ENCODE measurements around the gene HNRNPA2B1.

HNRNPA2B1 gene

GRCh38 chr7:26145238-26145637 lies 55.3 kb downstream of the HNRNPA2B1 start:
- DNase-seq: no peak
- no peaks in the 10 kb centered on the region for H3K4me1 ChIP-seq
- peaks cover 5% of the 10 kb centered on the region; the same call in 1 of the 2 replicates for H3K27me3 ChIP-seq
- no peak overlapping the region for H3K4me3 ChIP-seq (ENCODE audit: low read depth, low read length)
- H3K36me3 ChIP-seq: no peaks in the 10 kb centered on the region
- TF ChIP-seq CTCF (IDR thresholded peaks at IDR 0.05; ENCODE audit: low read depth, low read length): no peak
- no peaks in the 10 kb centered on the region for H3K9me3 ChIP-seq

DNA sequence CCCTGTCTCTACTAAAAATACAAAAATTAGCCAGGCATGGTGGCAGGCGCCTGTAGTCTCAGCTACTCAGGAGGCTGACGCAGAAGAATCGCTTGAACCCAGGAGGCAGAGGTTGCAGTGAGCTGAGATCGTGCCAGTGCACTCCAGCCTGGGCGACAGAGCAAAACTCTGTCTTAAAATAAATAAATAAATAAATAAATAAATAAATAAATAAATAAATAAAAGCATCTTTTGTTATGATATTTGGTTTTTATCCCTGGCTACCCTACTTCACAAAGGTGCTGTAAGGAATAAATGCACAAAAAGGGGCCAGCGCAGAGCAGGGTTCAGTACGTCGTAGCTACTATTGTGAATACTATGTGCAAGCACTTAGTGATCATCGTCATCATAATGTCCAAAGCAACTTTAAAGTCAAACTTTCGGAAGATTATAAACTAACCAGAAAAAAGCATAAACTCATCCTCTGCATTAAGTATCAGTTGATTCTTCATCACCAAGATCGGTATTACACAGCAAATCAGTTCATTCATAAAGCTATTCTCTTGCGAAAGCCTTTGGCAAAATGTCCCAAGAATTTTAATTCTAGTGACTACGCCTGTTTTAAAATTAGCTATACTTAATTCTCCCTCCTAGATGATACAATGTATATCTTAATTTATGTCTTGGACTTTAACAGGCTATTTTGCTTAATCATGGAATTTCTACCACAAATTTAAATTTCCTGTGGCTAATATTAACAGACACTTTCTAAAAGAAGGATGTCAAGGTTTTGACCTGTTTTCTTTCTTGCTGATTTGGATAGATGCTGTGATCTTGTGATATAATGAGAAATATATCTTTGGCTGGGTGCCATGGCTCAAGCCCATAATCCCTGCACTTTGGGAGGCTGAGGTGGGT lies 56.1 kb downstream of the HNRNPA2B1 start:
- H3K27me3 ChIP-seq: 0 out of 2 replicates have a peak, but pooled peaks cover 2% of the 10 kb centered on the region
- no peak for TF ChIP-seq CTCF (IDR thresholded peaks at IDR 0.05; ENCODE audit: low read depth, low read length)
- no peaks in the 10 kb centered on the region for H3K4me1 ChIP-seq

GRCh38 chr7:26143298-26144048 lies 57.1 kb downstream of the HNRNPA2B1 start:
- DNase-seq: no peak
- Histone ChIP-seq H3K4me1 (no peaks in the 10 kb centered on the region), H3K36me3 (no peaks in the 10 kb centered on the region), H3K4me3 (ENCODE audit: low read depth, low read length) (no peak overlapping the region), H3K27me3 (0 out of 2 replicates have a peak, but pooled peaks cover 2% of the 10 kb centered on the region), H3K9me3 (no peaks in the 10 kb centered on the region)
- no peak for TF ChIP-seq CTCF (IDR thresholded peaks at IDR 0.05; ENCODE audit: low read depth, low read length)

More for the DNA sequence above, 56.1 kb downstream of the HNRNPA2B1 start:
- no peak overlapping the region for H3K4me3 ChIP-seq (ENCODE audit: low read depth, low read length)
- no peaks in the 10 kb centered on the region for H3K36me3 ChIP-seq
- H3K9me3 ChIP-seq: no peaks in the 10 kb centered on the region
- DNase-seq: no peak

DNA sequence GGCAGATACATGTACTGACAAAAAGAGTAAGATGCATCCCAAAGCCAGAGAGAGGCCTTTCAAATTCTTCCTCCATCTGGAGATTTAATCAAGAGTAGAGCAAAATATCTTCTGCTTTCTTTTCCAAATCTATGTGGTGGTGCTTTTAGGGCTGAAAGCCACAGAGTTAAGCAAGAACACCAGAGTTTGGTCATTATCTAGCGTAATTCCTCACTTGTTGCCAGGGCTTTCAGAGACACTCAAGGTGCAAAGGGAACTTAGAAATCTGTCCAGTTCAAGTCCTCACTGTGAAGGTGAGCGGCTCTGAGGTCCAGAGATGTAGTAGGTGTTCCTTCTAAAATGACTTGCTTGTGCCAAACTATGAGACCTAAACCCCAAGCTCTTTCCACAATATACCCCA lies 59.5 kb downstream of the HNRNPA2B1 start:
- DNase-seq: no peak
- peaks cover 5% of the 10 kb centered on the region; the same call in 1 of the 2 replicates for H3K27me3 ChIP-seq
- no peak for TF ChIP-seq CTCF (IDR thresholded peaks at IDR 0.05; ENCODE audit: low read depth, low read length)

DNA sequence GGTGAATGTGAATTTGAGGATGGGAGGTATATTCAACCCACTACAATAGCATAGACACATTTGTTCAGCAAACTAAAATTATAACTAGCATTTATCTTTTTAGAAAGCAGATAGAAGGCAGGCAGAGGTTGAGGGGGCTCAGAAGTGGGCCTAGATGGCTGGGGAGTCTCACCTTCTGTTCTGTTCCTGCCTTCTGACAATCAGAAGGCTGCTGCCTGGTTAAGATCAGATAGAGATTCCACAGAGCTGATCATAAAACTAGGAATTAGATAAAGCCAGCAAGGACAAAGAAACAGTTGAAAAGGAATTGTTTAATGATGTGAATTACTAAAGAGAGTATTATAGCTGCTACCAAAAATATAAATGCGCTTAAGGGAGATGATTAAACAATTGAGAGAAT lies 60.2 kb downstream of the HNRNPA2B1 start:
- no peaks in the 10 kb centered on the region for H3K4me1 ChIP-seq
- peaks cover 5% of the 10 kb centered on the region; the same call in 1 of the 2 replicates for H3K27me3 ChIP-seq
- TF ChIP-seq CTCF (IDR thresholded peaks at IDR 0.05; ENCODE audit: low read depth, low read length): no peak
- H3K4me3 ChIP-seq (ENCODE audit: low read depth, low read length): no peak overlapping the region
- DNase-seq: no peak
- H3K36me3 ChIP-seq: no peaks in the 10 kb centered on the region
- no peaks in the 10 kb centered on the region for H3K9me3 ChIP-seq

More for the DNA sequence above, 59.5 kb downstream of the HNRNPA2B1 start:
- no peaks in the 10 kb centered on the region for H3K36me3 ChIP-seq
- no peaks in the 10 kb centered on the region for H3K4me1 ChIP-seq
- H3K9me3 ChIP-seq: no peaks in the 10 kb centered on the region
- no peak overlapping the region for H3K4me3 ChIP-seq (ENCODE audit: low read depth, low read length)

Measured in BE2C (cell line).